ELF-1 (cell line): Measurements from ENCODE around the gene VWA3A.
"Not testable (repeated sequence)": the region's sequence is repeated elsewhere in the genome, so short reads cannot be mapped to it uniquely, and the experiment has no call there.

ENCODE experiments used
- DNase-seq: peaks from one replicate; pipeline ENCODE4 v3.0.0-alpha.2; 2016; ENCODE audit warnings: low read depth, low spot score

VWA3A gene

GRCh38 chr16:22092143-22092933 is at the start of gene VWA3A:
VWA3A (plus strand) TSS chr16:22092541; CDS start chr16:22092638, 97 bp downstream.
- peak; percentile 80 for DNase-seq

GRCh38 chr16:22043882-22044281 is 48.5 kb upstream of the VWA3A start:
- DNase-seq: not testable (repeated sequence)

GRCh38 chr16:22045888-22046287 is 46.5 kb upstream of the VWA3A start:
- DNase-seq: not testable (repeated sequence)

GRCh38 chr16:22050963-22051362 is 41.4 kb upstream of the VWA3A start:
- no peak for DNase-seq

GRCh38 chr16:22052980-22053379 is 39.4 kb upstream of the VWA3A start:
- DNase-seq: no peak

- DNase-seq: no peak
Observed at GRCh38 chr16:22053921-22054341, 38.4 kb upstream of the VWA3A start.

- DNase-seq: no peak
Observed at GRCh38 chr16:22054847-22055590, 37.3 kb upstream of the VWA3A start.

- peak; percentile 30 for DNase-seq
Observed at GRCh38 chr16:22055881-22056280, 36.5 kb upstream of the VWA3A start.

GRCh38 chr16:22063888-22064467 is 28.4 kb upstream of the VWA3A start:
- DNase-seq: no peak

- DNase-seq: no peak
Observed at GRCh38 chr16:22065252-22065651, 27.1 kb upstream of the VWA3A start.

- no peak for DNase-seq
Observed at GRCh38 chr16:22070361-22071330, 21.7 kb upstream of the VWA3A start.

GRCh38 chr16:22071331-22071910 is 20.9 kb upstream of the VWA3A start:
- no peak for DNase-seq

GRCh38 chr16:22073350-22073749 is 19.0 kb upstream of the VWA3A start:
- no peak for DNase-seq

- DNase-seq: no peak
Observed at GRCh38 chr16:22075043-22075757, 17.1 kb upstream of the VWA3A start.

GRCh38 chr16:22075776-22076175 is 16.6 kb upstream of the VWA3A start:
- DNase-seq: no peak

GRCh38 chr16:22077700-22078313 is 14.5 kb upstream of the VWA3A start:
- peak; percentile 73 for DNase-seq

- no peak for DNase-seq
Observed at GRCh38 chr16:22078656-22079055, 13.7 kb upstream of the VWA3A start.

GRCh38 chr16:22081050-22081449 is 11.3 kb upstream of the VWA3A start:
- no peak for DNase-seq

- no peak for DNase-seq
Observed at GRCh38 chr16:22086440-22086839, 5.9 kb upstream of the VWA3A start.

- no peak for DNase-seq
Observed at GRCh38 chr16:22088642-22089041, 3.7 kb upstream of the VWA3A start.
